Coronary artery (tissue), 2 donors: Measurements from ENCODE around the gene FGF21.

Source experiments
- DNase-seq: peaks from one replicate; pipeline ENCODE4 v3.0.0-alpha.2; 2017; ENCODE audit warnings: low spot score
- H3K27ac ChIP-seq, 2 donors: fragments of 200-600 bp; sonication (generic); one replicate each; pipeline ENCODE4 v1.5.1; 2016 to 2019
- H3K4me3 ChIP-seq: fragments of 200-600 bp; sonication (generic); 2 replicates; pipeline ENCODE4 v1.5.1; 2016; ENCODE audit warnings: mild to moderate bottlenecking, moderate library complexity
- TF ChIP-seq, protein P1 (sequence below): fragments of 200-600 bp; sonication (generic); IDR thresholded peaks from one replicate; pipeline ENCODE4 v1.5.1; 2019; ENCODE audit warnings: antibody characterized with exemption

The FGF21 gene

DNA sequence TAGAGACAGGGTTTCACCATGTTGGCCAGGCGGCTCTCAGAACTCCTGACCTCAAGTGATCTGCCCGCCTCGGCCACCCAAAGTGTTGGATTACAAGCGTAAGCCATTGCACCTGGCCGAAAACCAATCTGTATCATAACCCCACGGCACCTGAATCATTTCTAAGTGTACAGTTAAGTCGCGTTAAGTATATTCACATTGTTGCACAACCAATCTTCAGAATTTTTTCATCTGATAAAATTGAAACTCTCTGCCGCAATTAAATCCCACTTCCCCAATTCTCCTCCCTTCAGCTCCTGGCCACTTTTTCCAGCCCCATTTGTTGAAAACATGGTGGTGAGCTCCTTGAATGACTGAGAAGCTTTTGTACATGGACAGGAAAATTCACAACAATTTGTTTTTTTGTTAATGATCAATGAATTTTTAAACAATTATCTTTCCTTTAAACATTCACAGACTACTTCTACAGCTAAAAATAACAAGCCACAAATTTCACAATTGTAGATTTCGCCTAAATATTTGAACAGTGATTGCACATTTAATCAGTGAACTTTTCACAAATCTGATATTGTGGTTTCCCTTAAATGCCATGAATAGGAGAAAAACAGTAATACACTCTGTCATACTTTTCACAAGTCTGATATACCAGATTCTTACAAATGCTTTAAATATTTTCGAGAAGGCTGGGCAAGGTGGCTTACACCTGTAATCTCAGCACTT is 13.8 kb downstream of the FGF21 start:
- Histone ChIP-seq H3K4me3 (no peak overlapping the region), H3K27ac (no peak overlapping the region)
- DNase-seq, result no peak
- TF ChIP-seq, protein P1, sequence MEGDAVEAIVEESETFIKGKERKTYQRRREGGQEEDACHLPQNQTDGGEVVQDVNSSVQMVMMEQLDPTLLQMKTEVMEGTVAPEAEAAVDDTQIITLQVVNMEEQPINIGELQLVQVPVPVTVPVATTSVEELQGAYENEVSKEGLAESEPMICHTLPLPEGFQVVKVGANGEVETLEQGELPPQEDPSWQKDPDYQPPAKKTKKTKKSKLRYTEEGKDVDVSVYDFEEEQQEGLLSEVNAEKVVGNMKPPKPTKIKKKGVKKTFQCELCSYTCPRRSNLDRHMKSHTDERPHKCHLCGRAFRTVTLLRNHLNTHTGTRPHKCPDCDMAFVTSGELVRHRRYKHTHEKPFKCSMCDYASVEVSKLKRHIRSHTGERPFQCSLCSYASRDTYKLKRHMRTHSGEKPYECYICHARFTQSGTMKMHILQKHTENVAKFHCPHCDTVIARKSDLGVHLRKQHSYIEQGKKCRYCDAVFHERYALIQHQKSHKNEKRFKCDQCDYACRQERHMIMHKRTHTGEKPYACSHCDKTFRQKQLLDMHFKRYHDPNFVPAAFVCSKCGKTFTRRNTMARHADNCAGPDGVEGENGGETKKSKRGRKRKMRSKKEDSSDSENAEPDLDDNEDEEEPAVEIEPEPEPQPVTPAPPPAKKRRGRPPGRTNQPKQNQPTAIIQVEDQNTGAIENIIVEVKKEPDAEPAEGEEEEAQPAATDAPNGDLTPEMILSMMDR, result no peak

DNA sequence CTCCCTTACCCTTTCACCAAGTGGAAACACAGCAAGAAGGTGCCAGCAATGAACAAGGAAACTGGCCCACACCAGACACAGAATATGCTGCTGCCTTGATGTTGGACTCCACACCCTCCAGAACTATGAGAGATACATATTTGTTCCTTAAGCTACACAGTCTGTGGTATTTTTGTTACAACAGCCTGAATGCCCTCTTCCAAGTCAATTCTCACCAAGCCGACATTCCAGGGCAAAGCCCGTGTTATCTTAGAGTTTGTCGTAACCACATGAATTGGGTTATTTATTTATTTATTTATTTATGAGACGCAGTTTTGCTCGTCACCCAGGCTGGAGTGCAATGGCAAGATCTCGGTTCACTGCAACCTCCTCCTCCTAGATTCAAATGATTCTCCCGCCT is 14.9 kb downstream of the FGF21 start:
- DNase-seq, result no peak
- Histone ChIP-seq H3K27ac (no peak overlapping the region), H3K4me3 (no peak overlapping the region)
- TF ChIP-seq, protein P1, result no peak

DNA sequence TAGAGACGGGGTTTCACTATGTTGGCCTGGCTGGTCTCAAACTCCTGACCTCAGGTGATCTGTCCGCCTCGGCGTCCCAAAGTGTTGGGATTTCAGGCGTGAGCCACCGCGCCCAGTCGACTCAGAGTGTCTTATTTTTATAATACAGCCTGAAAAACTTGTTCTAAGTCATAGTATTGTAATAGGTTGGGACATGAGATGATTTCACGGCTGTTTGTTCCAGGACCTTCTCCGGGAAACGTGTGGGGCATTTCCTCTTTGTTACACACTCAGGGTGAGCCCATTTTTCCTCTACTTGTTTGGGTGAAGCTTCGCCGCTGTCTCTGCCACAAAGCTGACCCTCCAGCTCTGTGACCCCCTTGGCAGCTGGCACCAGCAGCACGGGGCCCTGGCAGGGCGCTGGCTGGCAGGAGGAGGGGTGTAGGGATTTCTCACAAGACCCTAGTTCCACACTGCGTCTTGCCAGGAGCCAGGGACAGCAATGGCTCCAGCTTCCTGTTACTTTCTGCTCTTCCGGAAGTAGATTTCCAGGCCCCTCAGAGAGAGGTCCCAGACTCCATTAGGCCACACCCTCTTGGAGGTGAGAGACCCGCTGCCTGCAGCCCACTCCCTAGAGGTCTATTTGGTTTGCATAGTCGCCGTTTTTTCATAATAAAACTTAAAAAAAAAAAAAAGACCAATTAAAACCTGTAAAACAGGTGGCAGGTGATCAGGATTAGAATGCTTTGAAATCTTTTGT is 15.6 kb downstream of the FGF21 start:
- DNase-seq, result no peak
- H3K4me3 ChIP-seq, result no peak overlapping the region
- H3K27ac ChIP-seq, result no peak overlapping the region
- TF ChIP-seq, protein P1, result no peak

DNA sequence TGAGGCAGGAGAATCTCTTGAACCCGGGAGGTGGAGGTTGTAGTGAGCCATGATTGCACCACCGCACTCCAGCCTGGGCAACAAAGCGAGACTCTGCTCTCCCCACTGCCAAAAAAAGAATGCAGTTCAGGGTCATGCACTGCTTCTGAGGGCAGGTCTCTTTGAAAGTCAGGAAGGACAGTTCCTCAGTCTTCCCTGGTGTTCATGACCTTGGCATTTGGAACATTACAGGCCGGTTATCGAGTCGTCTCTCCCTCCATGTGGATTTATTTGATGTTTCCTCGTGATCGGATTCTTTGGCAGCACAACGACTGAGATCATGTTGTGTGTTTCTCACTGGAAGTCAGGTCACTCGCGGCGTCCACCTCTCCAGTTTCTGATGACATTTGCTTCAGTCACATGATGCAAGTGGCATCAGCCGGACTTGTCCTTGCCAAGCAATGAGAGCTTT is 17.2 kb downstream of the FGF21 start:
- DNase-seq, result no peak
- H3K4me3 ChIP-seq, result no peak overlapping the region
- no peak overlapping the region for H3K27ac ChIP-seq
- TF ChIP-seq, protein P1, result no peak

DNA sequence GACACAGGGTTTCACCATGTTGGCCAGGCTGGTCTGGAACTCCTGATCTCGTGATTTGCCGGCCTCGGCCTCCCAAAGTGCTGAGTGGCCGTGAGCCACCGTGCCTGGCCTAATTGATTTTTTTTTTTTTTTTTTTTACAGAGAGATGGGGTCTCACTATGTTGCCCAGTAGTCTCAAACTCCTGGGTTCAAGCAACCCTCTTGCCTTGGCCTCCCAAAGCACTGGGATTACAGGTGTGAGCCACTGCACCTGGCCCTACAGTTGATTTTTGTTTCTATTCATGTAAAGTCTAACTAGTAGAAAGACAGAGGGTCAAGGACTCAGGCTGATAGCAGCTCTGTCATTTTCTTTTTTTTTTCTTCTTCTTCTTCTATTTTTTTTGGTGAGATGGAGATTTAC is 21.8 kb downstream of the FGF21 start:
- H3K27ac ChIP-seq, result no peak overlapping the region
- no peak overlapping the region for H3K4me3 ChIP-seq
- TF ChIP-seq, protein P1, result no peak
- no peak for DNase-seq

DNA sequence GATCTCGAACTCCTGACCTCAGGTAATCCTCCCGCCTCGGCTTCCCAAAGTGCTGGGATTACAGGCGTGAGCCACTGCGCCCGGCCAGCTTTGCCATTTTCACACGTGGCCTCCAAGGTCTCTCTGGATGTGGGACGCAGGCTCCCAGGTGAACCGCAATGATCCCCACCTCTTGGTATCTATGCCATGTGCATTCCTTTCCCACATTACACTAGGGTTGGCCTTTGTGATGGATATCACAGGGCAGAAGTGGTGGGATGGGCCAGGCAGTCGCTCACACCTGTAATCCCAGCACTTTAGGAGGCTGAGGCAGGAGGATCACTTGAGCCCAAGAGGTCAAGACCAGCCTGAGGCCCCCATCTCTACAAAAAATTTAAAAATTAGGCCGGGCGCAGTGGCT is 22.4 kb downstream of the FGF21 start:
- TF ChIP-seq, protein P1, result no peak
- no peak overlapping the region for H3K27ac ChIP-seq
- no peak for DNase-seq
- no peak overlapping the region for H3K4me3 ChIP-seq

DNA sequence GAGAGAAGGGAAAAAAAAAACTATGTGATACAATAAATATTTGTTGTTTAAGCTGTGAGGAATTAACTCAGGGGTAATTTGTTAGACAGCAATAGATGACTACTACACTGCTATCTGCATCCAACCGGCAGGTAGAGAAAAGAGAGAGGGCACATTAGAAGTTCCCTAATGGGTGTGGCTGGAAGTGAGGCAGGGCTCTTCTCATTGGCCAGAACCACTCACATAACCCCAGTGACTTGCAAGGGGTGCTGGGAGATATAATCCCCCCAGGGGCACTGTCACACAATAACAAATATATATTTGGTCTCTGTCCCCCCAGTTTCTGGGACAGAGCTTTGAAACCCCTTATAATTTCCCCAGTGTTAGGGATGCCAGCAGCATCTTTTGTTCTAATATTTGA is 24.3 kb downstream of the FGF21 start:
- TF ChIP-seq, protein P1, result no peak
- DNase-seq, result no peak
- H3K27ac ChIP-seq, result no peak overlapping the region

More for the DNA sequence above, 24.3 kb downstream of the FGF21 start:
- no peak overlapping the region for H3K4me3 ChIP-seq
